Spleen (tissue), 7 donors: ENCODE results near the gene PLD4.

ENCODE experiments used
- CTCF ChIP-seq, 11 experiments: fragments of 200-600 bp in 7 of 11; fragments of 450-650 bp in 4 of 11; sonication (generic) in 4 of 11; IDR thresholded peaks in 8 of 11; conservative IDR thresholded peaks in 3 of 11; 1 replicate in 7 of 11; 2 replicates in 4 of 11; pipeline versions ENCODE4 v1.4.0 to v1.8.0; 2016 to 2021; ENCODE audit warnings: antibody characterized with exemption in 11 of 11, inconsistent platforms in 4 of 11, mild to moderate bottlenecking in 1 of 11
- POLR2A ChIP-seq, 3 donors: fragments of 450-650 bp; IDR thresholded peaks; one replicate each; pipeline ENCODE4 v1.5.1; 2017; ENCODE audit warnings: antibody characterized with exemption in 3 of 3, mild to moderate bottlenecking in 1 of 3
- POLR2AphosphoS5 ChIP-seq, 3 donors: sonication (generic); formaldehyde crosslinking; IDR thresholded peaks; one replicate each; pipeline ENCODE4 v1.5.1; 2017; ENCODE audit warnings: antibody characterized with exemption in 3 of 3
- donor health status: DM: no; HTN: no; CAD: no; lungs with moderate emphysema.
- donor health status: DM: no; HTN: no; CAD: no.
- donor health status: DM: no; HTN: no; CAD: no.

GRCh38 chr14:104927901-104928300, 3.2 kb downstream of the PLD4 start:
- no peak for TF ChIP-seq CTCF (IDR thresholded peaks at IDR 0.05 in 8 of 11, conservative IDR thresholded peaks at IDR 0.05 in 3 of 11)
- TF ChIP-seq POLR2A (IDR thresholded peaks at IDR 0.05) = no peak
- no peak for TF ChIP-seq POLR2AphosphoS5 (IDR thresholded peaks at IDR 0.05)
